IMR-90 (cell line): ENCODE results near the gene CCR5AS.
"Not testable (repeated sequence)": the region's sequence is repeated elsewhere in the genome, so short reads cannot be mapped to it uniquely, and the experiment has no call there.

ENCODE experiments used
- ATAC-seq: fragments of 200-7000 bp; cut with Tn5 transposase; 2 replicates; pipeline ENCODE4 v1.9.1; 2020; ENCODE audit warnings: low read depth, mild to moderate bottlenecking, moderate library complexity
- BruUV-seq: library from RNA; stranded (reverse); fragments of 400-500 nt; replicated peaks from 2 replicates; lab custom pipeline; 2021; lab: Mats Ljungman, UMichigan
- CTCF ChIA-PET: fragments of 300-600 bp; formaldehyde crosslinking; extraction: SDS; loops from one replicate; lab custom pipeline; 2021; ENCODE audit warnings: antibody characterized with exemption; lab: Yijun Ruan, JAX
- POLR2A ChIA-PET: fragments of 300-600 bp; sonication (Branson Sonifier 250); formaldehyde crosslinking; loops from one replicate; lab custom pipeline; 2022; ENCODE audit warnings: antibody characterized with exemption; ENCODE audit not compliant: unreplicated experiment; lab: Charles Lee
- DNase-seq: peaks from one replicate; pipeline ENCODE4 v3.0.0; 2013
- H2AFZ ChIP-seq: replicated peaks from 2 replicates; pipeline ENCODE3; 2013; ENCODE audit warnings: low read length, mild to moderate bottlenecking; ENCODE audit not compliant: poor library complexity
- H2AK5ac ChIP-seq: 2 replicates; pipeline ENCODE4 v1.6.1; 2013; ENCODE audit warnings: low read depth, low read length, inconsistent platforms
- H2AK9ac ChIP-seq: replicated peaks from 2 replicates; pipeline ENCODE3; 2013; ENCODE audit warnings: mild to moderate bottlenecking, low read depth, low read length, moderate library complexity; ENCODE audit not compliant: poor library complexity
- H2BK120ac ChIP-seq: 2 replicates; pipeline ENCODE4 v1.6.1; 2013; ENCODE audit warnings: low read depth, low read length, inconsistent platforms
- H2BK15ac ChIP-seq: 3 replicates; pipeline ENCODE4 v1.6.1; 2013; ENCODE audit warnings: low read depth, low read length, inconsistent platforms
- H2BK20ac ChIP-seq: 2 replicates; pipeline ENCODE4 v1.6.1; 2013; ENCODE audit warnings: low read depth, mild to moderate bottlenecking, inconsistent platforms, low read length, moderate library complexity
- H2BK5ac ChIP-seq: 2 replicates; pipeline ENCODE4 v1.6.1; 2013; ENCODE audit warnings: mild to moderate bottlenecking, low read depth, low read length, inconsistent platforms; ENCODE audit not compliant: poor library complexity, severe bottlenecking
- H3K14ac ChIP-seq: replicated peaks from 2 replicates; pipeline ENCODE4 v1.6.1; 2013; ENCODE audit warnings: low read depth, low read length, inconsistent platforms
- H3K18ac ChIP-seq: 2 replicates; pipeline ENCODE4 v1.6.1; 2013; ENCODE audit warnings: low read depth, low read length, control low read depth
- H3K23ac ChIP-seq: 2 replicates; pipeline ENCODE4 v1.6.1; 2013; ENCODE audit warnings: low read depth, low read length, inconsistent platforms
- H3K27ac ChIP-seq: 2 replicates; pipeline ENCODE4 v1.5.1; 2013; ENCODE audit warnings: mild to moderate bottlenecking, control low read depth, low read length; ENCODE audit not compliant: insufficient read depth
- H3K27me3 ChIP-seq: 2 replicates; pipeline ENCODE4 v1.6.1; 2013; ENCODE audit warnings: low read length; ENCODE audit not compliant: control insufficient read depth, insufficient read depth
- H3K36me3 ChIP-seq: 2 replicates; pipeline ENCODE4 v1.6.1; 2013; ENCODE audit warnings: low read length, mixed read lengths; ENCODE audit not compliant: control insufficient read depth, insufficient read depth
- H3K4ac ChIP-seq: 2 replicates; pipeline ENCODE4 v1.6.1; 2013; ENCODE audit warnings: low read depth, low read length, inconsistent platforms
- H3K4me1 ChIP-seq: 2 replicates; pipeline ENCODE4 v1.6.1; 2013; ENCODE audit warnings: low read length, mixed read lengths; ENCODE audit not compliant: control insufficient read depth, insufficient read depth
- H3K4me2 ChIP-seq: 2 replicates; pipeline ENCODE4 v1.6.1; 2013; ENCODE audit warnings: low read depth, mild to moderate bottlenecking, control low read depth, low read length, moderate library complexity
- H3K4me3 ChIP-seq: 2 replicates; pipeline ENCODE4 v1.5.1; 2013; ENCODE audit warnings: low read depth, mild to moderate bottlenecking, control low read depth, low read length, moderate library complexity; ENCODE audit not compliant: insufficient read depth
- H3K56ac ChIP-seq: 2 replicates; pipeline ENCODE4 v1.6.1; 2013; ENCODE audit warnings: low read length, inconsistent platforms; ENCODE audit not compliant: insufficient read depth; ENCODE audit errors: extremely low read depth
- H3K79me1 ChIP-seq, 2 experiments: 2 replicates each; pipeline ENCODE4 v1.6.1; 2013; ENCODE audit warnings: low read length in 2 of 2, inconsistent platforms in 1 of 2, low read depth in 1 of 2
- H3K9ac ChIP-seq: 2 replicates; pipeline ENCODE4 v1.6.1; 2013; ENCODE audit warnings: low read depth, low read length, control low read depth
- H3K9me1 ChIP-seq: 2 replicates; pipeline ENCODE4 v1.6.1; 2013; ENCODE audit warnings: low read length, inconsistent platforms; ENCODE audit not compliant: insufficient read depth
- H3K9me3 ChIP-seq: 2 replicates; pipeline ENCODE4 v1.6.1; 2013; ENCODE audit warnings: low read length; ENCODE audit not compliant: control insufficient read depth, insufficient read depth
- H4K20me1 ChIP-seq: 2 replicates; pipeline ENCODE4 v1.6.1; 2013; ENCODE audit warnings: low read length, inconsistent platforms; ENCODE audit not compliant: insufficient read depth
- H4K5ac ChIP-seq: 2 replicates; pipeline ENCODE4 v1.6.1; 2013; ENCODE audit warnings: mild to moderate bottlenecking, low read depth, low read length, control low read depth
- H4K8ac ChIP-seq, 2 experiments: 2 replicates each; pipeline ENCODE4 v1.6.1; 2013; ENCODE audit warnings: low read depth in 2 of 2, low read length in 2 of 2, control low read depth in 1 of 2, inconsistent platforms in 1 of 2
- H4K91ac ChIP-seq: 2 replicates; pipeline ENCODE4 v1.6.1; 2013; ENCODE audit warnings: low read depth, low read length, inconsistent platforms; ENCODE audit not compliant: insufficient read depth
- WGBS, 2 experiments: methylation state at CpG; one replicate each; pipeline versions ENCODE4 v1.1.5 to v1.1.7; 2013; ENCODE audit warnings: missing lambda C conversion rate in 2 of 2; ENCODE audit not compliant: insufficient read length in 1 of 2; ENCODE audit errors: extremely low coverage in 2 of 2; 5-methylcytosine and 5-hydroxymethylcytosine counted together
- dilution Hi-C: fragments of 300-500 bp; cut with HindIII; formaldehyde crosslinking; loops from one replicate; pipeline ENCODE4 v1.14.3; 2018; ENCODE audit warnings: low sequenced_read_pairs; ENCODE audit not compliant: unreplicated experiment
- in situ Hi-C: fragments of 300-500 bp; cut with MboI; formaldehyde crosslinking; loops from 3 replicates; pipeline ENCODE4 v1.14.3; 2019; ENCODE audit warnings: low sequenced_read_pairs, inconsistent platforms, mixed read lengths
- intact Hi-C: fragments of 100-400 bp; cut with micrococcal nuclease; formaldehyde crosslinking; loops from 2 replicates; pipeline ENCODE4 v1.10.0; 2022

CCR5AS gene

GRCh38 chr3:46330676-46331075, 76.2 kb downstream of the CCR5AS start:
- H2AK9ac ChIP-seq, H2BK20ac ChIP-seq, H4K8ac ChIP-seq, POLR2A ChIA-PET, H3K27me3 ChIP-seq, H3K4me2 ChIP-seq, BruUV-seq, dilution Hi-C loops, H4K91ac ChIP-seq, H3K23ac ChIP-seq, H3K27ac ChIP-seq, H3K79me1 ChIP-seq, H3K56ac ChIP-seq, H2BK15ac ChIP-seq, H3K4me1 ChIP-seq, H3K9me3 ChIP-seq, H2AK5ac ChIP-seq, H3K9ac ChIP-seq, H3K4ac ChIP-seq, H3K18ac ChIP-seq, H3K9me1 ChIP-seq, H2BK5ac ChIP-seq, H3K36me3 ChIP-seq, H3K14ac ChIP-seq, ATAC-seq, H2AFZ ChIP-seq, CTCF ChIA-PET, H4K5ac ChIP-seq, intact Hi-C loops, H3K4me3 ChIP-seq, in situ Hi-C loops, H4K20me1 ChIP-seq, DNase-seq, H2BK120ac ChIP-seq: not testable (repeated sequence)
- WGBS, 2 experiments = 82% methylated on average over 3 of the region's 3 CpGs; no CpG with 5 or more reads in 1 of the 2 experiments
